Measurements from ENCODE around the gene EML6. TPM values are rescaled to one million over a fixed set of nuclear protein-coding genes. Genes with fewer than 3 reads are reported as not detected.

The EML6 gene
- total and polyA plus RNA-seq, 7 donors, result 0.38 to 9.3 (median 2.5) TPM

- intact Hi-C loops (cut with DNase I), result no loop called here
- Histone ChIP-seq H3K4me1 (no peaks in the 10 kb centered on the region), H3K36me3 (ENCODE audit: insufficient read depth in 1 of 2, low read depth in 1 of 2) (no peaks in the 10 kb centered on the region), H3K4me3 (no peak overlapping the region), H3K27me3 (ENCODE audit: insufficient read depth in 3 of 3, low read length in 2 of 3) (no peaks in the 10 kb centered on the region), H3K27ac (no peak overlapping the region), H3K9me3 (no peaks in the 10 kb centered on the region)
- no peak for ATAC-seq
- WGBS, 3 donors, result 62 to 69% (median 66%) methylated on average over 1 of the region's 1 CpG
- TF ChIP-seq, protein P1, sequence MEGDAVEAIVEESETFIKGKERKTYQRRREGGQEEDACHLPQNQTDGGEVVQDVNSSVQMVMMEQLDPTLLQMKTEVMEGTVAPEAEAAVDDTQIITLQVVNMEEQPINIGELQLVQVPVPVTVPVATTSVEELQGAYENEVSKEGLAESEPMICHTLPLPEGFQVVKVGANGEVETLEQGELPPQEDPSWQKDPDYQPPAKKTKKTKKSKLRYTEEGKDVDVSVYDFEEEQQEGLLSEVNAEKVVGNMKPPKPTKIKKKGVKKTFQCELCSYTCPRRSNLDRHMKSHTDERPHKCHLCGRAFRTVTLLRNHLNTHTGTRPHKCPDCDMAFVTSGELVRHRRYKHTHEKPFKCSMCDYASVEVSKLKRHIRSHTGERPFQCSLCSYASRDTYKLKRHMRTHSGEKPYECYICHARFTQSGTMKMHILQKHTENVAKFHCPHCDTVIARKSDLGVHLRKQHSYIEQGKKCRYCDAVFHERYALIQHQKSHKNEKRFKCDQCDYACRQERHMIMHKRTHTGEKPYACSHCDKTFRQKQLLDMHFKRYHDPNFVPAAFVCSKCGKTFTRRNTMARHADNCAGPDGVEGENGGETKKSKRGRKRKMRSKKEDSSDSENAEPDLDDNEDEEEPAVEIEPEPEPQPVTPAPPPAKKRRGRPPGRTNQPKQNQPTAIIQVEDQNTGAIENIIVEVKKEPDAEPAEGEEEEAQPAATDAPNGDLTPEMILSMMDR (IDR thresholded peaks at IDR 0.05), result no peak
- no peak for DNase-seq
These were observed 140.6 kb downstream of the EML6 start for GRCh38 chr2:54864096-54864495.

DNA sequence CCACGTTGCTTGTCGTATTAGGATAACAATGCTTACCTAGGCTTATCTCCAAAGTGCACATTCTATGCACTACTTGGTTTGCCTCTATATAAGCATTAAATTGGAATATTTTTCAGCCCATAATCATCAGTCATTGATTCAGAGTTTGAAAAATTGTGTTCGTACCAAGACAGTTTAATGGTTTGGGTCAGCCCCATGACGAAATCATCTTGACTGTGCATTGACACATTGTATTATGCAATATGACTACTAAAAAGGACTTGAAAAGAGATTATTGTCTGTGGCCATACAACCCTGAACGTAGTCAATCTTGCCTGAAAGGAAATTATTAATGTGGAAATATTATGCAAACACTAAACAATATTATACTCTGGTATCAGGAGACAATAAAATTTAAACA is 141.3 kb downstream of the EML6 start:
- WGBS, 3 donors, result 91 to 99% (median 92%) methylated on average over 5 of the region's 5 CpGs
- Histone ChIP-seq H3K27me3 (ENCODE audit: insufficient read depth in 3 of 3, low read length in 2 of 3) (no peaks in the 10 kb centered on the region), H3K27ac (no peak overlapping the region), H3K4me3 (no peak overlapping the region), H3K4me1 (no peaks in the 10 kb centered on the region), H3K9me3 (no peaks in the 10 kb centered on the region), H3K36me3 (ENCODE audit: insufficient read depth in 1 of 2, low read depth in 1 of 2) (no peaks in the 10 kb centered on the region)
- TF ChIP-seq, protein P1 (IDR thresholded peaks at IDR 0.05), result no peak
- ATAC-seq, result no peak
- intact Hi-C loops (cut with DNase I), result no loop called here
- no peak for DNase-seq

DNA sequence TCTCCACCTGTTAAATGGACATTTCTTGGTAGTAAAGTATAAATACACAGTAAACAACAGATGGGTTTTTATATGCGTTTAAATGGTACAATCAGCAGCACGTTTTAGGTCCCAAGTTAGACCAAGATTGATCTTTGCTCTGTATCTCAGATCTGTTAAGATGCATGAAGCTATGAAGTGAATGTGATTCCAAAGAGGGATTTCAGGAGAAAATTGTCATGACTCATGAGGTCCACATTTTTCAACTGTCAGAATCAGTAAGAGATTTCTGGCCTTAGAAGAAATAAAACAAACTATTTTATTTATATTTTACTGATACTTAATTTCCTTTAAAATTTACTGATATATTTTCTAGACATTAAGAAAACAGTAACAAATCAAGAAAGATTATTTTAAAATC is 142.7 kb downstream of the EML6 start:
- DNase-seq (no peak), ATAC-seq (no peak)
- 78 to 81% (median 81%) methylated on average over 2 of the region's 2 CpGs for WGBS, 3 donors
- TF ChIP-seq, protein P1 (IDR thresholded peaks at IDR 0.05), result no peak
- Histone ChIP-seq H3K27me3 (ENCODE audit: insufficient read depth in 3 of 3, low read length in 2 of 3) (no peaks in the 10 kb centered on the region), H3K4me1 (no peaks in the 10 kb centered on the region), H3K36me3 (ENCODE audit: insufficient read depth in 1 of 2, low read depth in 1 of 2) (no peaks in the 10 kb centered on the region), H3K9me3 (no peaks in the 10 kb centered on the region), H3K4me3 (no peak overlapping the region), H3K27ac (no peak overlapping the region)
- intact Hi-C loops (cut with DNase I), result no loop called here

GRCh38 chr2:54866868-54867267 is 143.4 kb downstream of the EML6 start:
- 63 to 72% (median 64%) methylated on average over 5 of the region's 5 CpGs for WGBS, 3 donors
- intact Hi-C loops (cut with DNase I), result no loop called here

GRCh38 chr2:54867457-54867856 is 144.0 kb downstream of the EML6 start:
- no peak overlapping the region for H3K27ac ChIP-seq
- TF ChIP-seq, protein P1 (IDR thresholded peaks at IDR 0.05), result no peak
- no peaks in the 10 kb centered on the region for H3K36me3 ChIP-seq (ENCODE audit: insufficient read depth in 1 of 2, low read depth in 1 of 2)
- H3K4me1 ChIP-seq, result peaks cover 2% of the 10 kb centered on the region
- H3K27me3 ChIP-seq (ENCODE audit: insufficient read depth in 3 of 3, low read length in 2 of 3), result no peaks in the 10 kb centered on the region
- 95 to 96% (median 96%) methylated on average over 2 of the region's 2 CpGs for WGBS, 3 donors
- no peak for DNase-seq
- no peak for ATAC-seq
- H3K4me3 ChIP-seq, result no peak overlapping the region
- intact Hi-C loops (cut with DNase I), result no loop called here
- no peaks in the 10 kb centered on the region for H3K9me3 ChIP-seq

More at GRCh38 chr2:54866868-54867267, 143.4 kb downstream of the EML6 start:
- TF ChIP-seq, protein P1 (IDR thresholded peaks at IDR 0.05), result no peak
- H3K9me3 ChIP-seq, result no peaks in the 10 kb centered on the region
- DNase-seq (no peak), ATAC-seq (no peak)
- H3K4me3 ChIP-seq, result no peak overlapping the region
- no peak overlapping the region for H3K27ac ChIP-seq
- no peaks in the 10 kb centered on the region for H3K27me3 ChIP-seq (ENCODE audit: insufficient read depth in 3 of 3, low read length in 2 of 3)
- H3K36me3 ChIP-seq (ENCODE audit: insufficient read depth in 1 of 2, low read depth in 1 of 2), result no peaks in the 10 kb centered on the region
- no peaks in the 10 kb centered on the region for H3K4me1 ChIP-seq

Data from psoas muscle (tissue), 8 donors.